ENCODE results near the gene ZNF410. TPM values are rescaled to one million over a fixed set of nuclear protein-coding genes. Genes with fewer than 3 reads are reported as not detected.
"Not testable (repeated sequence)": the region's sequence is repeated elsewhere in the genome, so short reads cannot be mapped to it uniquely, and the experiment has no call there.

Gene ZNF410
- total RNA-seq, 4 donors from 2014 or later, result 22.6 to 33.2 (median 24.0) TPM

GRCh38 chr14:73888971-73889370, 2.3 kb downstream of the ZNF410 start:
- in situ Hi-C loops (cut with MboI; ENCODE audit: low sequenced_read_pairs in 4 of 4) (no loop called here), intact Hi-C loops (cut with DNase I; ENCODE audit: low total_unique reads) (loop anchor here (5.0 kb wide), 2 partner anchors 128 to 162 kb away; partner anchors contain the start of genes BBOF1 and ENTPD5)
- no peak overlapping the region for H3K4me3 ChIP-seq
- H3K36me3 ChIP-seq, result peaks cover 0 to 10% of the 10 kb centered on the region in 2 donors
- no peak overlapping the region for H3K27ac ChIP-seq
- H3K9me3 ChIP-seq, result no peaks in the 10 kb centered on the region
- TF ChIP-seq POLR2A (IDR thresholded peaks at IDR 0.05), result no peak
- TF ChIP-seq, protein P1, sequence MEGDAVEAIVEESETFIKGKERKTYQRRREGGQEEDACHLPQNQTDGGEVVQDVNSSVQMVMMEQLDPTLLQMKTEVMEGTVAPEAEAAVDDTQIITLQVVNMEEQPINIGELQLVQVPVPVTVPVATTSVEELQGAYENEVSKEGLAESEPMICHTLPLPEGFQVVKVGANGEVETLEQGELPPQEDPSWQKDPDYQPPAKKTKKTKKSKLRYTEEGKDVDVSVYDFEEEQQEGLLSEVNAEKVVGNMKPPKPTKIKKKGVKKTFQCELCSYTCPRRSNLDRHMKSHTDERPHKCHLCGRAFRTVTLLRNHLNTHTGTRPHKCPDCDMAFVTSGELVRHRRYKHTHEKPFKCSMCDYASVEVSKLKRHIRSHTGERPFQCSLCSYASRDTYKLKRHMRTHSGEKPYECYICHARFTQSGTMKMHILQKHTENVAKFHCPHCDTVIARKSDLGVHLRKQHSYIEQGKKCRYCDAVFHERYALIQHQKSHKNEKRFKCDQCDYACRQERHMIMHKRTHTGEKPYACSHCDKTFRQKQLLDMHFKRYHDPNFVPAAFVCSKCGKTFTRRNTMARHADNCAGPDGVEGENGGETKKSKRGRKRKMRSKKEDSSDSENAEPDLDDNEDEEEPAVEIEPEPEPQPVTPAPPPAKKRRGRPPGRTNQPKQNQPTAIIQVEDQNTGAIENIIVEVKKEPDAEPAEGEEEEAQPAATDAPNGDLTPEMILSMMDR (IDR thresholded peaks at IDR 0.05 in 4 of 5, conservative IDR thresholded peaks at IDR 0.05 in 1 of 5), result no peak
- H3K27me3 ChIP-seq, result no peaks in the 10 kb centered on the region
- ATAC-seq (no peak), DNase-seq (no peak)
- H3K4me1 ChIP-seq, result peaks cover 30 to 31% of the 10 kb centered on the region in 2 donors

- no peak for TF ChIP-seq POLR2A (IDR thresholded peaks at IDR 0.05)
- TF ChIP-seq, protein P1 (IDR thresholded peaks at IDR 0.05 in 4 of 5, conservative IDR thresholded peaks at IDR 0.05 in 1 of 5), result no peak
- H3K4me3 ChIP-seq, result no peak overlapping the region
- peaks cover 30 to 31% of the 10 kb centered on the region in 2 donors for H3K4me1 ChIP-seq
- no peak for DNase-seq
- no peak overlapping the region for H3K27ac ChIP-seq
- no peak for ATAC-seq
- peaks cover 0 to 14% of the 10 kb centered on the region in 2 donors for H3K36me3 ChIP-seq
- in situ Hi-C loops (cut with MboI; ENCODE audit: low sequenced_read_pairs in 4 of 4) (no loop called here), intact Hi-C loops (cut with DNase I; ENCODE audit: low total_unique reads) (loop anchor here (5.0 kb wide), 2 partner anchors 128 to 162 kb away; partner anchors contain the start of genes BBOF1 and ENTPD5)
- H3K27me3 ChIP-seq, result no peaks in the 10 kb centered on the region
- no peaks in the 10 kb centered on the region for H3K9me3 ChIP-seq
Observed at GRCh38 chr14:73889376-73889775, 2.7 kb downstream of the ZNF410 start.

DNA sequence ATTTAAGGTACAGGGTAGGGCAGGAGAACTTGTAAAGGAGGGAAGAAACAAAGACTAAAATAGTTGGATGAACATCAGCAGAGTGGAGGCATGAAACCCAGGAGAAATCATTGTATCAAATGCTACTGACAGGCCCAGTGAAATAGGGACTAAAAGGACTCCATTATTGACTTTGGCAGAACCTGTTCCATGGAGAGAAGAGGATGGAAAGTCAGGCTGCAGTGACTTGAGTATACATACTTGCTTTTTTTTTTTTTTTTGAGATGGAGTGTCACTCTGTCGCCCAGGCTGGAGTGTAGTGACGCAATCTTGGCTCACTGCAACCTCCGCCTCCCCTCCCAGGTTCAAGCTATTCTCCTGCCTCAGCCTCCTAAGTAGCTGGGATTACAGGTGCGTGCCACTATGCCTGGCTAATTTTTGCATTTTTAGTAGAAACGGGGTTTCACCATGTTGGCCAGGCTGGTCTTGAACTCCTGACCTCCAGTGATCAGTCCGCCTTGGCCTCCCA, 7.6 kb downstream of the ZNF410 start:
- DNase-seq; H3K9me3 ChIP-seq; intact Hi-C loops (cut with DNase I; ENCODE audit: low total_unique reads); H3K27ac ChIP-seq; H3K4me3 ChIP-seq; H3K4me1 ChIP-seq; H3K27me3 ChIP-seq; in situ Hi-C loops (cut with MboI; ENCODE audit: low sequenced_read_pairs in 4 of 4); ATAC-seq: not testable (repeated sequence)
- peaks cover 0 to 58% of the 10 kb centered on the region in 2 donors for H3K36me3 ChIP-seq

- Histone ChIP-seq H3K9me3 (no peaks in the 10 kb centered on the region), H3K27me3 (no peaks in the 10 kb centered on the region), H3K4me1 (peaks cover 0 to 15% of the 10 kb centered on the region in 2 donors), H3K4me3 (no peak overlapping the region), H3K27ac (no peak overlapping the region), H3K36me3 (peaks cover 0 to 61% of the 10 kb centered on the region in 2 donors)
- TF ChIP-seq, protein P1 (IDR thresholded peaks at IDR 0.05 in 4 of 5, conservative IDR thresholded peaks at IDR 0.05 in 1 of 5), result no peak
- no peak for TF ChIP-seq POLR2A (IDR thresholded peaks at IDR 0.05)
- DNase-seq (no peak), ATAC-seq (no peak)
- intact Hi-C loops (cut with DNase I; ENCODE audit: low total_unique reads), result no loop called here
- in situ Hi-C loops (cut with MboI; ENCODE audit: low sequenced_read_pairs in 4 of 4), result no loop called here
Observed at GRCh38 chr14:73895939-73896338, 9.3 kb downstream of the ZNF410 start.

DNA sequence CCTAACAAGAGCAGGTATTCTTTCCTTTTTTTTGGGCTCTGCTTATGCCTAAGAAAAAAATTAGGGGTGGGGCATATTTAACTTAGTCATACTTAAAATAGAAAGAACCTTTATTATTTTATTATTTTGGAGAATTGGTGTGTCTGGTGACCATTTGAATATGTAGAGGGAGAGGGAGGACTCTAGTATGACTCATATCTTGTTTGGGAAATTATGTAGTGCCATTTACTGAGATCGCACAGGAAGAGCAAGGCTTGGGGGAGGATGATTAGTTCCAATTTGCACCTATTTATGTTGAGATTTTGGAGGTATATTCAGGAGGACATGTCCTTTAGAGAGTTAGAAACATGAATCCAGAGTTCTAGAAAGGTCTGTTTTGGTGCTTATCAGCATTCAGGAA, 9.9 kb downstream of the ZNF410 start:
- in situ Hi-C loops (cut with MboI; ENCODE audit: low sequenced_read_pairs in 4 of 4) (no loop called here), intact Hi-C loops (cut with DNase I; ENCODE audit: low total_unique reads) (no loop called here)
- H3K4me3 ChIP-seq, result no peak overlapping the region
- H3K27ac ChIP-seq, result no peak overlapping the region
- ATAC-seq (no peak), DNase-seq (no peak)
- no peak for TF ChIP-seq POLR2A (IDR thresholded peaks at IDR 0.05)
- TF ChIP-seq, protein P1 (IDR thresholded peaks at IDR 0.05 in 4 of 5, conservative IDR thresholded peaks at IDR 0.05 in 1 of 5), result no peak
- H3K36me3 ChIP-seq, result peaks cover 0 to 61% of the 10 kb centered on the region in 2 donors
- H3K27me3 ChIP-seq, result no peaks in the 10 kb centered on the region
- peaks cover 0 to 15% of the 10 kb centered on the region in 2 donors for H3K4me1 ChIP-seq
- H3K9me3 ChIP-seq, result no peaks in the 10 kb centered on the region
